ENCODE results near the gene PRDM7. TPM values are rescaled to one million over a fixed set of nuclear protein-coding genes. Genes with fewer than 3 reads are reported as not detected.
A peak's percentile ranks its signal among the peaks of the same experiment; 100 is the strongest.
"Not testable (repeated sequence)": the region's sequence is repeated elsewhere in the genome, so short reads cannot be mapped to it uniquely, and the experiment has no call there.

Gene PRDM7
- total RNA-seq, result not detected

- DNase-seq (ENCODE audit: low spot score), result peak; percentile 95
Measured at GRCh38 chr16:90077240-90077756, at the start of gene PRDM7. TSS of gene PRDM7 (minus strand) at chr16:90077331. CDS start at chr16:90075910, 1,421 bp downstream.

GRCh38 chr16:90121846-90122245 is 44.7 kb upstream of the PRDM7 start:
- not testable (repeated sequence) for DNase-seq (ENCODE audit: low spot score)

- not testable (repeated sequence) for DNase-seq (ENCODE audit: low spot score)
Measured at GRCh38 chr16:90107617-90108016, 30.5 kb upstream of the PRDM7 start.

- DNase-seq (ENCODE audit: low spot score), result not testable (repeated sequence)
Measured at GRCh38 chr16:90107060-90107459, 29.9 kb upstream of the PRDM7 start.

DNA sequence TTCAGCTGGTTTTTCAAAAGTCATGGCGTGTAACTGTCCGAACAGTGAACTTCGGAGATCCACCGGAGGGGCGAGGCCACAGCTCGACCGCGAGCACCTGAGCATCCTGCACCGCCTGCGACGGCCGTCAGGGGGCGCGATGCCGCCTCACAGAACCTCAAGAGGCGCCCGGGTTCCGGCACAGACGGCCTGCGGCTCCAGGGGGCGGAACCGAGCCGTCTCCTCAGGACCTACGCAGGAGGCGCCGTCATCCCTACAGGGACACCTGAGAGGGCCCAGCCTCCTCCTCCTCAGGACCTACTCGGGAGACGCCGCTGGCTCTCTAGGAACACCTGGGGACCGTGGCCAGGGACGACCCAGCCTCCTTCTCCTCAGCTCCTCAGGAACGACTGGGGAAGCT is 29.1 kb upstream of the PRDM7 start:
- not testable (repeated sequence) for DNase-seq (ENCODE audit: low spot score)

DNA sequence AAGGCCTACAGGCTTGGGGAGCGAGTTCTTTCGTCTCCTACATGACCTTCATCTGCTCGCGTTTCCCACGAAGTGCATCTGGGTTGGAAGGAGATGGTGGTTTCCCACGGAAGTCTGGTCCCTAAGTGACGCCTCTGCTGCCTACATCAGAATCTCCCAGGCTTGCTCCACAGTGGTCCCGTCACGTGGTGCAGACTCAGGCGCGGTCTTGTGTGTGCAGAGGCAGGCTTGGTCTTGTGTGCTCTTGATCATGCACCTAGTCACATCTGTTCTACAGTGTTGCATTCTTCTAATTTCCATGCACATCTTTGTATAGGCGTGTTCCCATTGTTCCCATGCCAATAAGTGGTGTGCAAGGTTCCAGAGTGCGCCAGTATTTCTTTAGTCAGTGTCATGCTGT is 27.6 kb upstream of the PRDM7 start:
- not testable (repeated sequence) for DNase-seq (ENCODE audit: low spot score)

DNA sequence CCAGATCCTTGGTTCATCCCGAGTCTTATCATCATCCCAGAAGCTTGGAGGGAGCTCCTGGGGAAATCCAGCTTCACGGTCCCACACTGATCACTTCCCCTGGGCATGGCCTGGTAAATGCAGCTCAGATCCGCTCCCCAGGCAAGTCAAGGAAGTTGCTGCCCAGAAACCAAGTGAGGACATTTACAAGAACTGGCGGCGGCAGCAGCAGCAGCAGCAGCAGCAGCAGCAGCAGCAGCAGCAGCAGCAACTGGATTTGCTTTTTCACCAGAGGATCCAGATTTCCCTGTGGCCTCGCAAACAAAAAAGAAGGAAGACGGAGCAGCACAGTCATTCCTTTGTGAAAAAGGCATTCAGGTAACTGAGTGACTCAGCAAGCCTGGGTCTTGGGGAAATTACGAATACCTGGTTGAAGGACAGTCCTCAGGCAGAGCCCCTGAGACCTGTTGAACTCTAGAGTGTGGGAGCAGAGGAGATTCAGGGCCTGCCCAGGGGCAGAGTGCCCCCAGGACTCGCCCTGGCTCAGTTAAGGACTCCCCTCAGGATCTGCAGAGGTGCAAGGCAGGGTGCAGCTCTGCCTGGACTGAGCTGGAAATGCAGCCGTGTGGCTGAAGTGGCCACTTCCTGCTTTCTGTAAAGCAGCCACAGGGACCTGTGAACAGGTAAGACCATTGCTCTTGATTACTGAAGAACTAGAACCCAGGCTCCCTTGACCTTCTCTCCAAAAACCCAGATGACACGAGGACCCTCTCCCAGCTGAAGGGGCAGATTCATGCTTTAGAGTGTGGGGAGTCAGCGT is 25.2 kb upstream of the PRDM7 start:
- DNase-seq (ENCODE audit: low spot score), result not testable (repeated sequence)

DNA sequence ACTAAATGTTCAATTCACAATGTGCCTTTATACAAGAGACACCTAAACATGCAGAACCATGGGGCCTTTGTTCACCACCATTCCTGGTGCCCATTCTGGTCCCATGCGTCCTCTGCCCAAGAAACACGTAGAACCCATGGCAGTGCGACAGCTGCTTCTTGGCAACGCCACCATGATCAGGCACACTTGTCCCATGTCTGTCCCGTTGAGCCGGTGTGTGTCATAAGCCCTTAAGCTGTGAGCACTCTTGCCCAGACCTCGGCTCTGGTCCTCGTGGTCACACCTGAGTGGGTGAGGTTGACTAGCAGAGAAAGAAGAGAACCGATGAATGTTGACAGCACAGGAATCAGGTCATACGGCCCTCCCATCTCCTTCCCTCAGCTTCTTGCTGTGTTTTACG is 24.2 kb upstream of the PRDM7 start:
- DNase-seq (ENCODE audit: low spot score), result not testable (repeated sequence)

DNA sequence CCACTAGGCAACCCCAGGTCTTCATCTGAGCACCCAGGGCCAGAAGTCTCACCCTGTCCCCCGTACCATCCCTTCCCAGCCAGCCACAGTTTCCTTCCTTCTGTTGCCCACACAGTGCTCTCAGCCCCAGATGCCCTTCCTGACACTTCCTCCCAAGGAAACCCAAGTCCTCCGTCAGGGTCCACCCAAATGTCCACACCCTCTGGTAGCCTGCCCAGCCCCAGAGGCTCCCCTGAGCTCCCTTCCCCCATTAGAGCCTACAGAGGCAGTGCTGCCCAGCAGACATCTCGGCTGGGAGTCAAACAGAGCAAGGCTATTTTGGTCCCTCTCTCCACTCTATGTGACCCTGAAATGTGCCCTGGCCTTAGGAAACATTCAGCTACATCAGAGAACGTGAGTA is 23.7 kb upstream of the PRDM7 start:
- DNase-seq (ENCODE audit: low spot score), result not testable (repeated sequence)

- DNase-seq (ENCODE audit: low spot score), result not testable (repeated sequence)
Measured at GRCh38 chr16:90100229-90100628, 23.1 kb upstream of the PRDM7 start.

DNA sequence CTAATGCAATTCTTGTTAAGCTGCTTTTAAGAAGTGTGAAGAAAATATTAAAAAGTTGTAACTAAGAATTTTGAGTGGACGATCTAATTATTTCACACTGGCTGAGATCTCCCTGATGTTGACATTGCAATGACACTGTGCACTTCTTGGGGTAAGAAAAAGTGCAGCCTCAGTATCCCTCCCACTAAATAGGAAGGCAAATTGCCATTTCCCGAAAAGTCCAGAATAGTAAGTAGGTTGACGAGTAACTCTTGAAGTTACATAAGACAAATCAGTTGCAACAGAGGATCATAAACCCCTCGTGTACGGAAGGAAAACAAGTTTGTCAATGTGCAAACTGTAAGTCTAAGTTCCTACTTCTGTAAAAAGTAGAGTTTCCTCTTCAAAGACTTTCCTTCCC is 21.8 kb upstream of the PRDM7 start:
- DNase-seq (ENCODE audit: low spot score), result not testable (repeated sequence)

- DNase-seq (ENCODE audit: low spot score), result not testable (repeated sequence)
Measured at GRCh38 chr16:90097010-90097684, 20.0 kb upstream of the PRDM7 start.

DNA sequence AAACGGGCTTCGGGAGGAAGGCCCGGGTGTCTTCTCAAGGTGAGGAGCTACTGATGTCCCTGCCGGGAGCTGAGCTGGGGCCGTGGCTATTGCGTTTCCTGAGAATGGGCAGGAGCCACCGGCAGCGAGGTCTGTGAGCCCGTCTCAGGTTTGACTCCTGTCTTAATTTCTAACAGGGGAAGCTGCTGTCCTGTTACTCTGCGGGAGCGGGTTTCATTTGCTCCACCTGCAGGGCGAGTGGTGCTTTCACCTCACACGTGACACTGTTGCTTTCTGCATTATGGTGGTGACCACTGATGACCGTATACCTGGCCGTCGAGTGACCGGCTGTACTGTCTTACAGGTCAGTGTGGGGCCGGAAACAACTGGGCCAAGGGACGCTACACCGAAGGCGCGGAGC is 17.7 kb upstream of the PRDM7 start:
- not testable (repeated sequence) for DNase-seq (ENCODE audit: low spot score)

DNA sequence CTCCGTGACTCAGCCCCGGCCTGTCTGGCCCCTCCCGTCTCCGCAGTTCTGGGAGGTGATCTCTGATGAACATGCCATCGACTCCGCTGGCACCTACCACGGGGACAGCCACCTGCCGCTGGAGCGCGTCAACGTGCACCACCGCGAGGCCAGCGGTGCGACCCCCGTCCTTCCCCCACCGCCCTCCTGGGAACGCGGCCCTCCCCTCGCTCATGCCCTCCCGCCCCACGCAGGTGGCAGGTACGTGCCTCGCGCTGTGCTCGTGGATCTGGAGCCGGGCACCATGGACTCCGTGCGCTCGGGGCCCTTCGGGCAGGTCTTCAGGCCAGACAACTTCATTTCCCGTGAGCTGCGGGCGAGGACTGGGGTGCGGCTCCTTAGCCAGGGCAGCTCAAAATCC is 17.2 kb upstream of the PRDM7 start:
- DNase-seq (ENCODE audit: low spot score), result not testable (repeated sequence)

- DNase-seq (ENCODE audit: low spot score), result not testable (repeated sequence)
Measured at GRCh38 chr16:90093799-90094198, 16.7 kb upstream of the PRDM7 start.

DNA sequence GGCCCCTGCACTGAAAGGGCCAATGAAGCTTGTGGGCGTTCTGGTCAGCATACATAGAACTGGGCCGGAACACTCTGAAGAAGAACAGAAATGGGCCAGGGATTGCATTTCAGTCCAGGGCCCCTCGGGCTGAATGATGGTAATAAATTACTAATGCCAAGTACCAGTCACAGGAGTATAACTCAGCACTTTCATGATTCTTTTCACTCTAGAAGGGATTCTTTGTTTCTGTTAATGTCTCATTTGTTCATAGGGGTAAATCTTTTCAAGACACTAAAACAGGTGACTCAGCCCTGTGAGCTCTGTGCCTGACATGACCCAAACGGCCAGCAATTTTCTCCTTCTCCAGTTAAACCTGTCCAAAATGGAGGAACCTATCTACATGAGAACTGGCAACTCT is 15.7 kb upstream of the PRDM7 start:
- DNase-seq (ENCODE audit: low spot score), result not testable (repeated sequence)

DNA sequence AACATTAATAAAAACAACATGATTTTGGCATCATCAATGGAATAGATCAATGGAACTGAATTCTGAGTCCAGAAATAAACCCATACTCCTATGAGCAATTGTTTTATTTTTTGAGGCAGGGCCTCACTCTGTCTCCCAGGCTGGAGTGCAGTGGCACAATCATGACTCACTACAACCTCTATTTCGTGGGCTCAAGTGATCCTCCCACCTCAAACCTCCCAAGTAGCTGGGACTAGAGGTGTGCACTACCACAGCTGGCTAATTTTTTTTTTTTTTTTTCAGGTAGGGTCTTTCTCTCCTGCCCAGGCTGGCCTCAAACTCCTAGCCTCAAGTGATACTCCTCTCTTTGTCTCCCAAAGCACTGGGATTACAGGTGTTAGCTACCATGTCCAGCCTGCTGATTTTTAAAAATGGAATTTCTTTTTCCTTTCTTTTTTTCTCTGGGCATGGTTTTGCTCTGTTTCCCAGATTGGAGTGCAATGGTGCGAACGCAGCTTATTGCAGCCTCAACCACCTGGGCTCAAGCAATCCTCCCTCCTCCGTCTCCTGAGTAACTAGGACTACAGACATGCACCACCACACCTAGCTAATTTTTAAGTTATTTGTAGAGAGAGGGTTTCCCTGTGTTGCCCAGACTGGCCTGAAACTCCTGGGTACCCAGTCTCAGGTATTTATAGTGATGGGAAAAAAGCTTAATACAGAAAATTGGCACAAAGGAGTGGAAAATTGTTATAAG is 7.3 kb upstream of the PRDM7 start:
- no peak for DNase-seq (ENCODE audit: low spot score)

DNA sequence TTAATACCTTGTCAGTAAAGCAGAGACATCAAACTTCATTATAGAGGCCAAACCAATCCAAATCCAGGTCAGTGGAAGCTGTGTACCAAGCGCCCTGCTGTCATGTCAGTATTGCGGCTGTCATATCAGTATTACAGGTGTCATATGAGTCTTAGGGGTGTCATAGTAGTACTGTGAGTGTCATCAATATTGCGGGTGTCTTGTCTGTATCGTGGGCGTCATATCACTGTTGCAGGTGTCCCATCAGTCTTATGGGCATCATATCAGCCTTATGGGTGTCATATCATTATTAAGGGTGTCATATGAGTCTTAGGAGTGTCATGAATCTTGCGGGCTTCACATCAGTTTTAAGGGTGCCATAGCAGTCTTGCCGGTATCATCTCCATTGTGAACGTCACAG is 6.0 kb upstream of the PRDM7 start:
- DNase-seq (ENCODE audit: low spot score), result no peak

GRCh38 chr16:90081606-90081970 is 4.5 kb upstream of the PRDM7 start:
- DNase-seq (ENCODE audit: low spot score), result no peak

GRCh38 chr16:90078579-90078895 is 1.4 kb upstream of the PRDM7 start:
- no peak for DNase-seq (ENCODE audit: low spot score)

GRCh38 chr16:90077757-90078578 is 837 bp upstream of the PRDM7 start:
- peak; percentile 36 for DNase-seq (ENCODE audit: low spot score)

Measured in mucosa of gallbladder (tissue), 1 donor.